RWPE2 (cell line): Measurements from ENCODE around the gene WDR33.
A peak's percentile ranks its signal among the peaks of the same experiment; 100 is the strongest.

Experiments used
- ATAC-seq: fragments of 200-7000 bp; cut with Tn5 transposase; 3 replicates; pipeline ENCODE4 v1.9.1; 2021; ENCODE audit warnings: low read depth
- DNase-seq: peaks from one replicate; pipeline ENCODE4 v3.0.0-alpha.2; 2020; ENCODE audit warnings: low spot score
- H3K27ac ChIP-seq: fragments of 450-650 bp; 2 replicates; pipeline ENCODE4 v1.5.1; 2017; ENCODE audit warnings: mild to moderate bottlenecking; ENCODE audit not compliant: poor library complexity, severe bottlenecking
- H3K27me3 ChIP-seq: fragments of 250-450 bp; sonication (Bioruptor Pico); 2 replicates; pipeline ENCODE4 v1.5.1; 2021; ENCODE audit warnings: mild to moderate bottlenecking, moderate library complexity; ENCODE audit not compliant: insufficient read depth, poor library complexity, severe bottlenecking
- H3K36me3 ChIP-seq: fragments of 250-450 bp; sonication (Bioruptor Pico); 2 replicates; pipeline ENCODE4 v1.5.1; 2020; ENCODE audit warnings: low read depth, mild to moderate bottlenecking, moderate library complexity
- H3K4me1 ChIP-seq: fragments of 250-450 bp; sonication (Bioruptor Pico); 2 replicates; pipeline ENCODE4 v1.5.1; 2021; ENCODE audit warnings: mild to moderate bottlenecking, moderate library complexity; ENCODE audit not compliant: insufficient read depth, poor library complexity, severe bottlenecking
- H3K4me3 ChIP-seq: fragments of 250-450 bp; sonication (Bioruptor Pico); 2 replicates; pipeline ENCODE4 v1.5.1; 2021; ENCODE audit warnings: mild to moderate bottlenecking, moderate library complexity; ENCODE audit not compliant: severe bottlenecking
- H3K9me3 ChIP-seq: fragments of 250-450 bp; sonication (Bioruptor Pico); 2 replicates; pipeline ENCODE4 v1.5.1; 2021; ENCODE audit warnings: mild to moderate bottlenecking, moderate library complexity; ENCODE audit not compliant: severe bottlenecking
- TF ChIP-seq, protein P1 (sequence below): fragments of 450-650 bp; IDR thresholded peaks from one replicate; pipeline ENCODE4 v1.5.1; 2017; ENCODE audit warnings: mild to moderate bottlenecking, moderate library complexity; ENCODE audit not compliant: poor library complexity, severe bottlenecking

The WDR33 gene

DNA sequence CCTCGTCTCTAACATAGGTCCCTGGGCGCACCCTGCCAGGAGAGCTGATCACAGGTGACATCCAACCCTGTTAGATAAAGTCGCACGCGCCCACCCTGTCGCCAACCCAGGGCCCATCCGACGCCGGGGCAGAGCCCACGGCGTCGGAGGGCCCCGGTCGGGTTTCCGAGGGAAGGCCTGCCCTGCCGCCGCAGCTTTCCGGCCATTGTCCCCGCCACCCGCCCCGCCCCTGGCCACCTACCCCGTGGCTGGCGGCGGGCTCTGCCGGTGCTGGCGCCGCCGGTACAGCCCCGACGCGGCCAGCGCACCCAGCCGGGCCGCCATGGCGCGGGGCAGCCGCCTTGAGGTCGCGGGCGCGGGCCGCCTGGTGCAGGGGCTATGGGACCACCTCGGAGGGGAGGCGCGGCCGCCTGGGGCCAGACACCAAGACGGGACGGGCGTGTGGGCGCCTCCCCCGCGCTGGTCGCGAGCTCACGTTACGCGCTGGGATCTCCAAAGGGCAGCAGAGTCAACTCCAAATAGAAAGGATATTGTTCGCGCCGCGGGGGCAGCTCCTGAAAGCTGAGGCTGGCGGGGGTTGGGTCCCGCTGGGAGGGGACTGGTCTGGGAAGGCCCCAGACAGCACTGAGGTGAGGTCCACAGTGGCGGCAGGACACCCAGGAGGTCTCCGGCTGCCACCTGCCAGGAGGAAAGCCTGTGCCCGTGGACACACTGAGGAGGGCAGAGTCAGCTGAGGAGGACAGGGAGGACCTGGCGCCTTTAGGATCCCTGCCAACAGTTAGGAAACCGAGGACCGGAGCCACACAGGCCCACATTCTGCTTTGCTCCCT is 146.7 kb downstream of the WDR33 start:
- no peak overlapping the region for H3K27ac ChIP-seq
- H3K36me3 ChIP-seq: no peaks in the 10 kb centered on the region
- peaks cover 10% of the 10 kb centered on the region for H3K27me3 ChIP-seq
- no peak for ATAC-seq
- no peaks in the 10 kb centered on the region for H3K4me1 ChIP-seq
- TF ChIP-seq, protein P1, sequence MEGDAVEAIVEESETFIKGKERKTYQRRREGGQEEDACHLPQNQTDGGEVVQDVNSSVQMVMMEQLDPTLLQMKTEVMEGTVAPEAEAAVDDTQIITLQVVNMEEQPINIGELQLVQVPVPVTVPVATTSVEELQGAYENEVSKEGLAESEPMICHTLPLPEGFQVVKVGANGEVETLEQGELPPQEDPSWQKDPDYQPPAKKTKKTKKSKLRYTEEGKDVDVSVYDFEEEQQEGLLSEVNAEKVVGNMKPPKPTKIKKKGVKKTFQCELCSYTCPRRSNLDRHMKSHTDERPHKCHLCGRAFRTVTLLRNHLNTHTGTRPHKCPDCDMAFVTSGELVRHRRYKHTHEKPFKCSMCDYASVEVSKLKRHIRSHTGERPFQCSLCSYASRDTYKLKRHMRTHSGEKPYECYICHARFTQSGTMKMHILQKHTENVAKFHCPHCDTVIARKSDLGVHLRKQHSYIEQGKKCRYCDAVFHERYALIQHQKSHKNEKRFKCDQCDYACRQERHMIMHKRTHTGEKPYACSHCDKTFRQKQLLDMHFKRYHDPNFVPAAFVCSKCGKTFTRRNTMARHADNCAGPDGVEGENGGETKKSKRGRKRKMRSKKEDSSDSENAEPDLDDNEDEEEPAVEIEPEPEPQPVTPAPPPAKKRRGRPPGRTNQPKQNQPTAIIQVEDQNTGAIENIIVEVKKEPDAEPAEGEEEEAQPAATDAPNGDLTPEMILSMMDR: no peak
- H3K9me3 ChIP-seq: no peaks in the 10 kb centered on the region
- H3K4me3 ChIP-seq: no peak overlapping the region
- peak; percentile 52 for DNase-seq

DNA sequence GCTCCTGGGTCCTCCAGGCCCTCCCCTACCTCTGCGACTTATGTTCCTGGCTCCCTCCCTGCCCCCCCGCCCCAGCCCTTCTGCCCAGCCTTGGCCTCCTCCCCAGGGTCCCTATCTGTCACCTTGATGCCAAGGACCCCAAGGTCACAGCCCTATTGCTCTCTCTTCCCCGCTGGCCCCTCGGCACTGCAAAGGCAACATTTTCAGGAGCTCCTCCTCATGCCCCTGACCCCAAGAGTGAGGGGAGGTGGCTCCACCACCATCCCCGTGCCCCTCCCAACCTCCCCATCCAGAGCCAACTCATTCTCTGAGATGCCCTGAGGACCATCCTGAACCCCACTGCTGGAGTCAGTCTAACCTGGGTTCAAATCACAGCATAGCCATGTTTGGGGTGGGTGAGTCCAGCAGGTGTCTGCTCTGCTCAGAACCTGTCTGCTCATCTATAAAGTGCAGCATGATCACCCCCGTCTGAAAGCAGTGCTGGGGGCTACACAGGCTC is 147.4 kb downstream of the WDR33 start:
- no peaks in the 10 kb centered on the region for H3K9me3 ChIP-seq

DNA sequence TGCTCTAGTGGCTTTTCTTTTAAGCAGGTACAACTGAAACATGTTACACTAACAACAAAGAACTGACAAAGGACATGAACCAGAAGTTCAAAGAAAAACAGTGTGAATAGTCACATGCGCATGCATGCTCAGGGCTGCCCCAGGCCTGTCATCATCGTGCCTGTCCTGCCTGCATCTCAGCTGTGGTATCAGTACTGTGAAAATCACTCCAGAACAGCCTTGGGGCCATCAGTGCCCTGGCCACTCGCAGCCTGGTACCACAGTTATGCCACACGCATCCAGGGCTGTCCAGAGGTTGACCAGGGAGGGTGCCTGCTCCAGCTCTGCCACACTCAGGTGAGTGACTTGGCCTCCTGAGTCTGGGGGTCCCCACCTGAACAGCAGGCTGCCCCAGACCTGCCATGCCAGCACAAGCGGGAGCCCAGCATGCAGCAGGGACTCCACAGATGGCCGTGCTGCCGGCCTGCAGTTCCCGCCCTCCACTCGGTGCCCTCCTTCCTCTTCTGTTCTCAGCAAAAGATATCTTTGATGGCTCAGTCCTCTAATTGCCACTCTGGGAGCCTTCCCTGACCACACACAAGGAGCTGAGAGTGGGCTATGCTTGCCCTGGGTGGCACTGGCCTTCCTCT is 147.9 kb downstream of the WDR33 start:
- no peak overlapping the region for H3K27ac ChIP-seq
- TF ChIP-seq, protein P1: no peak
- no peak overlapping the region for H3K4me3 ChIP-seq
- no peaks in the 10 kb centered on the region for H3K36me3 ChIP-seq
- no peak for ATAC-seq
- H3K27me3 ChIP-seq: peaks cover 10% of the 10 kb centered on the region
- H3K9me3 ChIP-seq: no peaks in the 10 kb centered on the region
- H3K4me1 ChIP-seq: no peaks in the 10 kb centered on the region
- peak; percentile 34 for DNase-seq

More for the DNA sequence above, 147.4 kb downstream of the WDR33 start:
- peak; percentile 29 for DNase-seq
- TF ChIP-seq, protein P1: no peak
- Histone ChIP-seq H3K4me3 (no peak overlapping the region), H3K27me3 (peaks cover 10% of the 10 kb centered on the region), H3K4me1 (no peaks in the 10 kb centered on the region), H3K36me3 (no peaks in the 10 kb centered on the region), H3K27ac (no peak overlapping the region)
- no peak for ATAC-seq

DNA sequence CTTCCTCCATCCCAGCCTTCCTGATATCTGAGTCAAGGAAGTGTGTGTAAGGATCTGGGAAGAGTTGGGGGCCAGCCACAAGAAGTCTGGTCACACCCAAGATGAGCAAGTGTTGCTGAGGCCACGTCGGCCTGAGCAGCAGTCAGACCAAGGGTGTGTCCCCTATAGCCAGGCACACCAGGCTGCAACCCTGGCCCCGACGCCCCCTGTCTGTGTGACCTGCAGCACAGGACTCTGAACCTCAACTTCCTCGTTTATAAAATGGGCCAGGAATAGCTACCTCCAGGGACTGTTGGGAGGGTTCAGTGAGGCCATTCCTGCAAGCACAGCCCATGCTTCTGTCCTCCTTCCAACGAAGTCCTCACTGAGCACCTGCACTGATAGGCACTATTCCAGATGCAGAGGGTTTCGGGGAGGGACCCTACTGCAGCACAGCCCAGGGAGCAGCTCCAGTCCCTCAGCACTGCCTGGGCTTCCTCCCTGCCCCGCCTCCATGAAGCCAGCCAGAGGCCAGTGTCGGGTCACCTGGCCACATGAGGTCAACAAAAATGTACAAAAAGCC is 148.9 kb downstream of the WDR33 start:
- H3K36me3 ChIP-seq: no peaks in the 10 kb centered on the region
- DNase-seq (peak; percentile 22), ATAC-seq (no peak)
- no peak overlapping the region for H3K27ac ChIP-seq
- H3K9me3 ChIP-seq: no peaks in the 10 kb centered on the region
- H3K27me3 ChIP-seq: peaks cover 7% of the 10 kb centered on the region
- no peak overlapping the region for H3K4me3 ChIP-seq
- no peaks in the 10 kb centered on the region for H3K4me1 ChIP-seq
- TF ChIP-seq, protein P1: no peak
